Astrocyte (in vitro differentiated cells and primary cell): ENCODE data around the gene CCSER1. TPM values are rescaled to one million over a fixed set of nuclear protein-coding genes. Genes with fewer than 3 reads are reported as not detected.

Experiments
- DNase-seq: peaks from one replicate; pipeline ENCODE4 v3.0.0-alpha.2; 2010; ENCODE audit warnings: low read depth
- FAIRE-seq: peaks from 2 replicates; lab custom pipeline; 2011; peaks lifted over from hg19 to GRCh38; lab: Jason Lieb, UNC
- H2AFZ ChIP-seq: 2 replicates; pipeline ENCODE4 v1.6.0; 2012; ENCODE audit warnings: low read depth, low read length, inconsistent platforms
- H3K27ac ChIP-seq: 2 replicates; pipeline ENCODE4 v1.5.1; 2011; ENCODE audit warnings: low read depth, low read length, inconsistent platforms
- H3K27me3 ChIP-seq: 2 replicates; pipeline ENCODE4 v1.6.0; 2011; ENCODE audit warnings: low read length, inconsistent platforms; ENCODE audit not compliant: insufficient read depth
- H3K36me3 ChIP-seq: 2 replicates; pipeline ENCODE4 v1.5.1; 2011; ENCODE audit warnings: low read length, inconsistent platforms; ENCODE audit not compliant: insufficient read depth
- H3K4me1 ChIP-seq: 2 replicates; pipeline ENCODE4 v1.5.1; 2011; ENCODE audit warnings: low read length, inconsistent platforms; ENCODE audit not compliant: insufficient read depth
- H3K4me2 ChIP-seq: 2 replicates; pipeline ENCODE4 v1.6.0; 2012; ENCODE audit warnings: low read length, inconsistent platforms
- H3K4me3 ChIP-seq: 2 replicates; pipeline ENCODE4 v1.5.1; 2011; ENCODE audit warnings: low read depth, mild to moderate bottlenecking, low read length, inconsistent platforms; ENCODE audit not compliant: insufficient read depth
- H3K79me2 ChIP-seq: 2 replicates; pipeline ENCODE4 v1.6.0; 2012; ENCODE audit warnings: mild to moderate bottlenecking, low read length, inconsistent platforms; ENCODE audit not compliant: insufficient read depth
- H3K9ac ChIP-seq: 2 replicates; pipeline ENCODE4 v1.6.0; 2012; ENCODE audit warnings: mild to moderate bottlenecking, low read length, inconsistent platforms
- H3K9me3 ChIP-seq: 2 replicates; pipeline ENCODE4 v1.5.1; 2012; ENCODE audit warnings: low read depth, mild to moderate bottlenecking, low read length, inconsistent platforms; ENCODE audit not compliant: insufficient read depth
- H4K20me1 ChIP-seq: 2 replicates; pipeline ENCODE4 v1.6.0; 2012; ENCODE audit warnings: low read length, inconsistent platforms; ENCODE audit not compliant: insufficient read depth
- H3K27ac Mint-ChIP-seq: one replicate; pipeline ENCODE4 v1.8.0; 2021; ENCODE audit warnings: mild to moderate bottlenecking, mixed read lengths; ENCODE audit not compliant: unreplicated experiment
- H3K27me3 Mint-ChIP-seq: one replicate; pipeline ENCODE4 v1.8.0; 2021; ENCODE audit warnings: low read depth, mixed read lengths; ENCODE audit not compliant: unreplicated experiment
- H3K36me3 Mint-ChIP-seq: one replicate; pipeline ENCODE4 v1.8.0; 2021; ENCODE audit warnings: low read depth, mixed read lengths; ENCODE audit not compliant: unreplicated experiment
- H3K4me1 Mint-ChIP-seq: one replicate; pipeline ENCODE4 v1.8.0; 2021; ENCODE audit warnings: low read depth, mixed read lengths; ENCODE audit not compliant: unreplicated experiment
- H3K4me3 Mint-ChIP-seq: one replicate; pipeline ENCODE4 v1.8.0; 2021; ENCODE audit warnings: mild to moderate bottlenecking, moderate library complexity, mixed read lengths; ENCODE audit not compliant: unreplicated experiment
- H3K9me3 Mint-ChIP-seq: one replicate; pipeline ENCODE4 v1.8.0; 2021; ENCODE audit warnings: mild to moderate bottlenecking, mixed read lengths; ENCODE audit not compliant: unreplicated experiment
- EZH2 ChIP-seq: IDR thresholded peaks from 2 replicates; pipeline ENCODE4 v1.6.1; 2012; ENCODE audit warnings: mild to moderate bottlenecking, low read length, inconsistent platforms; ENCODE audit not compliant: insufficient read depth
- total RNA-seq: library from RNA; stranded (reverse); gene quantifications from 2 replicates; pipeline ENCODE4 v1.2.1, GENCODE V29; 2021
- TF ChIP-seq, protein P1 (sequence below): IDR thresholded peaks from 2 replicates; pipeline ENCODE4 v1.5.1; 2011; ENCODE audit warnings: low read depth, mild to moderate bottlenecking, inconsistent platforms, low read length, moderate library complexity; ENCODE audit not compliant: insufficient read depth

CCSER1 gene
- total RNA-seq, 1 donor from 2014 or later: 2.2 TPM

DNA sequence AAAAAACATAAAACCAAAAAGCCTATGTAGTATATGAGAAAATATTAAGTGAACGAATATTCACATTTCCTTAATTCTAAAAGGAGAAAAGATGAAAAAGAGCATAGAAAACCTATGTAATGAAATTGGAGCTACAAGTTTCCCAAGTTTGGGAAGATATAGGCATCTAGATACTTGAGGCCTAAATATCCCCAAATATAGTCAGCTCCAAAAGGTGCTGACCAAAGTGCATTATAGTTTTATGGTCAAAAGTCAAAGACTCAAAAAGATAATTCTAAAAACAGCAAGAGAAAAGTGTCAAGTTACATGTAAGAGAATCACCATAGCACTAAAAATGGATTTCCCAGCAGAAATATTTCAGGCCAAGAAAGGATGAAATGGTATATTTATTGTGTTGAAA, 1502.9 kb downstream of the CCSER1 start:
- no peaks in the 10 kb centered on the region for H3K27me3 ChIP-seq
- Mint-ChIP-seq H3K4me3 (no peak overlapping the region), H3K4me1 (peaks cover 2% of the 10 kb centered on the region), H3K9me3 (no peaks in the 10 kb centered on the region), H3K27me3 (peaks cover 14% of the 10 kb centered on the region), H3K36me3 (no peaks in the 10 kb centered on the region), H3K27ac (no peak overlapping the region)
- H2AFZ ChIP-seq: no peak overlapping the region
- DNase-seq: no peak
- no peak overlapping the region for H3K4me3 ChIP-seq
- H4K20me1 ChIP-seq: no peaks in the 10 kb centered on the region
- H3K4me2 ChIP-seq: no peak overlapping the region
- no peaks in the 10 kb centered on the region for H3K79me2 ChIP-seq
- H3K9ac ChIP-seq: no peak overlapping the region
- no peaks in the 10 kb centered on the region for H3K36me3 ChIP-seq
- no peak overlapping the region for H3K27ac ChIP-seq
- TF ChIP-seq, protein P1, sequence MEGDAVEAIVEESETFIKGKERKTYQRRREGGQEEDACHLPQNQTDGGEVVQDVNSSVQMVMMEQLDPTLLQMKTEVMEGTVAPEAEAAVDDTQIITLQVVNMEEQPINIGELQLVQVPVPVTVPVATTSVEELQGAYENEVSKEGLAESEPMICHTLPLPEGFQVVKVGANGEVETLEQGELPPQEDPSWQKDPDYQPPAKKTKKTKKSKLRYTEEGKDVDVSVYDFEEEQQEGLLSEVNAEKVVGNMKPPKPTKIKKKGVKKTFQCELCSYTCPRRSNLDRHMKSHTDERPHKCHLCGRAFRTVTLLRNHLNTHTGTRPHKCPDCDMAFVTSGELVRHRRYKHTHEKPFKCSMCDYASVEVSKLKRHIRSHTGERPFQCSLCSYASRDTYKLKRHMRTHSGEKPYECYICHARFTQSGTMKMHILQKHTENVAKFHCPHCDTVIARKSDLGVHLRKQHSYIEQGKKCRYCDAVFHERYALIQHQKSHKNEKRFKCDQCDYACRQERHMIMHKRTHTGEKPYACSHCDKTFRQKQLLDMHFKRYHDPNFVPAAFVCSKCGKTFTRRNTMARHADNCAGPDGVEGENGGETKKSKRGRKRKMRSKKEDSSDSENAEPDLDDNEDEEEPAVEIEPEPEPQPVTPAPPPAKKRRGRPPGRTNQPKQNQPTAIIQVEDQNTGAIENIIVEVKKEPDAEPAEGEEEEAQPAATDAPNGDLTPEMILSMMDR: no peak
- TF ChIP-seq EZH2: no peak
- no peaks in the 10 kb centered on the region for H3K4me1 ChIP-seq
- no peak for FAIRE-seq
- no peaks in the 10 kb centered on the region for H3K9me3 ChIP-seq

DNA sequence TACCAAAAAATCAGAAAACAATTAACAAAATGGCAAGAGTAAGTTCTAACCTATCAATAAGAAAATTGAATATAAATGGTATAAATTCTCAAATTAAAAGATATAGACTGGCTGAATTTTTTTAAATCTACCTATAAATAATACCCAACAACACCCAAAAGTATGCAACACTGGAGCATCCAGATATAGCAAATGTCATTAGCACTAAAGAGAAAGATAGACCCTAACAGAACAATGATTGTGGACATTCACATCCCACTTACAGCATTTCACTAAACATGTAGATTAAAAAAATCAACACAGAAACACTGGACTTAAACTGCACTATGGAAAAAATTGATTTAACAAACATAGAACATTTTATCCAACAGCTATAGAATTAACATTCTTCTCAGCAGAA, 1503.6 kb downstream of the CCSER1 start:
- Histone ChIP-seq H3K4me3 (no peak overlapping the region), H3K9ac (no peak overlapping the region), H2AFZ (no peak overlapping the region), H3K27ac (no peak overlapping the region), H3K36me3 (no peaks in the 10 kb centered on the region), H3K9me3 (no peaks in the 10 kb centered on the region), H3K4me2 (no peak overlapping the region), H3K27me3 (no peaks in the 10 kb centered on the region), H3K4me1 (no peaks in the 10 kb centered on the region), H3K79me2 (no peaks in the 10 kb centered on the region), H4K20me1 (no peaks in the 10 kb centered on the region)
- no peaks in the 10 kb centered on the region for H3K4me1 Mint-ChIP-seq
- no peak overlapping the region for H3K27ac Mint-ChIP-seq
- no peaks in the 10 kb centered on the region for H3K9me3 Mint-ChIP-seq
- DNase-seq (no peak), FAIRE-seq (no peak)
- H3K4me3 Mint-ChIP-seq: no peak overlapping the region
- no peaks in the 10 kb centered on the region for H3K36me3 Mint-ChIP-seq
- TF ChIP-seq, protein P1: no peak
- TF ChIP-seq EZH2: no peak
- H3K27me3 Mint-ChIP-seq: peaks cover 7% of the 10 kb centered on the region

DNA sequence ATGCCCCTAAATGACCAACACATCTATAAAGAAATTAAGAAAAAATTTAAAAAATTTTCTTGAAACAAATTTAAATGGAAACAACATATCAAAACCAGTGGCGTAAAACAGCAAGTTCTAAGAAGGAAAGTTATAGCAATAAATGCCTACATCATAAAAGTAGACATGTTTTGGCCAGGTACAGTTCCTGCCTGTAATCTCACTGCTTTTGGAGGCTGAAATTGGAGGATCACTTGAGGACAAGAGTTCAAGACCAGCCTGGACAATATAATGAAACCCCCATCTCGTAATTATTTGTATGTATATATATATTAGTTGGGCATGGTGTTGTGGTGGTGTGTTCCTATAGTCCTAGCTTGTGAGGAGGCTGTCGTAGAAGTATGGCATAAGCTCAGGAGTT, 1504.1 kb downstream of the CCSER1 start:
- no peak overlapping the region for H3K27ac Mint-ChIP-seq
- H3K4me1 Mint-ChIP-seq: no peaks in the 10 kb centered on the region
- FAIRE-seq (no peak), DNase-seq (no peak)
- Histone ChIP-seq H3K36me3 (no peaks in the 10 kb centered on the region), H3K27ac (no peak overlapping the region), H3K9ac (no peak overlapping the region), H2AFZ (no peak overlapping the region), H4K20me1 (no peaks in the 10 kb centered on the region), H3K4me3 (no peak overlapping the region), H3K27me3 (no peaks in the 10 kb centered on the region), H3K79me2 (no peaks in the 10 kb centered on the region), H3K9me3 (no peaks in the 10 kb centered on the region), H3K4me1 (no peaks in the 10 kb centered on the region), H3K4me2 (no peak overlapping the region)
- peaks cover 2% of the 10 kb centered on the region for H3K27me3 Mint-ChIP-seq
- H3K9me3 Mint-ChIP-seq: no peaks in the 10 kb centered on the region
- no peaks in the 10 kb centered on the region for H3K36me3 Mint-ChIP-seq
- H3K4me3 Mint-ChIP-seq: no peak overlapping the region
- TF ChIP-seq, protein P1: no peak
- TF ChIP-seq EZH2: no peak
